Cerebellar cortex (tissue), 1 donor: Measurements from ENCODE around the gene ARSB.
"Not testable (repeated sequence)": the region's sequence is repeated elsewhere in the genome, so short reads cannot be mapped to it uniquely, and the experiment has no call there.

Source experiments
- DNase-seq: peaks from one replicate; pipeline ENCODE4 v3.0.0-alpha.2; 2015; ENCODE audit warnings: low spot score

ARSB gene

DNA sequence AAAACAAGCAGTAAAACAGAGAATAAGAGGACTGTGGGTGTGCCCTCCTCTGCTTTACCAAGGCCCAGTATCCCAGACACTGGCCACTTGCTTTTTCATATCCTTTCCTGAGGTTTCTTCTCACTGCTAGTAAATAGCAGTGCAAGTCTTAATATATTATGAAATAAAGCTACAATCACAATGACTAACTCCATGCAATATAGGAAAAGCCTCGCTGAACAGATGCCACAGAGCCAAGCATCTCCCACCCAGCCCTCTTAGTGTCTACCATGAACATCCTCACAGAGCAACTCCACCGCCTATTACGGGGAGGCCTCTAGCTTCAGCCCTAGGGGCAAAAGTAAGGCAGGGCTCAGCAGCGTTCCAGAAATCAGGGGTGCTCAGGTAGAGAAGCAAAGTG, 205.8 kb downstream of the ARSB start:
- no peak for DNase-seq

DNA sequence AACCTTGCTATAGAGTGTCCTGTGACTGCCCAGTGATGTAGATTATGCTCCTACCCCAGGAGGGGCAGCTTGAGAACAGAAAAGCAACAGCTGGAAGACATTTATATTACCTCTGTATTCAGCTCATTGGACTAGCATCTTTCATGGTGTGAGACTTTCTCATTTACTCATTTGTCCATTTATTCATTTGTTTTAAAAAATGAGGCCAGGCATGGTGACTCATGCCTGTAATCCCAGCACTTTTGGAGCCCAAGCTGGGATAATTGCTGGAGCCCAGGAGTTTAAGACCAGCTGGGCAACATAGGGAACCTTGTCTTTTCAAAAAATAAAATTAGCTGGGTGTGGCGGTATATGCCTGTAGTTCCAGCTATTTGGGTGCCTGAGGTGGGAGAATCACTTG, 206.6 kb downstream of the ARSB start:
- no peak for DNase-seq

DNA sequence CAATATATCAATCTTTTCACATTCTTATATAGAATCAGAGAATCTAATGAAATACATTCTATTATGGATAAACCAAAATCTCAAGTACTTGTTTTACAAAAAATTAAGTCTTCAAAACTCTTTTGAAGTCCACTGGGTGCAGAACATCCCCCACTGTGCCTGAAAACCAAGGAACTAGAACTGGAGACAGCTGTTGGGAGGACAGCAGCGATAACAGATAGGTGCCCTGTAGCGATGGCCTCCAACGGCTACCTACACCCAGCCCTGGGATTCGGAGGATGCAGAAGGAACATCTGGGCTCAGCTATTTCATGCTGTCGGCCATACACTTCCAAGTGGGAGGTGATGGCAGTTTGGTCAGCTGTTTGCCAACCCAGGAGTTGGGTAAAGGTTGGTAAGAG, 207.2 kb downstream of the ARSB start:
- no peak for DNase-seq

DNA sequence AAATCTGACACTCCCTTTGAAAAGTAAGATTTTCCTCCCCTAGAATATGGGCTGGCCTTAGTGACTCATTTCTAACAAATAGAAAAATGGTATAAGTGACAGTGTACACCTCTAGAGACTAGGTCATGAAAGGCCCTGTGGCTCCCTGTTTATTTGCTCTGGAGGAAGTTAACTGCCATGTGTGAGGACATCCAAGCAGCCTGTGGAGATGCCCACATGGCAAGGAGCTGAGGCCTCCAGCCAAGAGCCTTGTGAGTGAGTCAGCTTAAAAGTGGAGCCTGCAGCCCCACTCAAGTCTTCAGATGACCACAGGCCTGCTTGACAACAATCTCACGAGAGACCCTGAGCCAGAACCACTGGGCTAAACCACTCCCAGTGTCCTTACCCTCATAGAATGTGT, 208.5 kb downstream of the ARSB start:
- DNase-seq = no peak

DNA sequence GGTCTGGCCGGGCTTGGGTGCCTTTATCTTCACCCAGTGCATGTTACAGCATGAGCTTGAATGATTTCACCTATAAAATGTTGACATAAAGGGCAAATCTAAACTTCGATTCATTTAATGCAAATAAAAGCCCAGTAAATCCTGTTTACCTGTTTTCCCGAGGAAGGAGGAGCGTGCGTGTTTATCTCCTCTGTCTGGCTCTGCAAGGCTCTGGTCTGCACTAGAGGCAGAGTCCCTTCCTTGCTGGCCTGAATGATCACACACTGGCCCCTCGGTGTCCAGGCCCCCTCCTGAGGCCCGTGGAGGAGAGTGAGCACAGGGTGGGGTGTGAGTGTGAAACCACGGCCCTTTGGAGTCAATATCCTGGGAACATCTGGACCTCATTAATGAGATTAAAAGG, 211.5 kb downstream of the ARSB start:
- no peak for DNase-seq

DNA sequence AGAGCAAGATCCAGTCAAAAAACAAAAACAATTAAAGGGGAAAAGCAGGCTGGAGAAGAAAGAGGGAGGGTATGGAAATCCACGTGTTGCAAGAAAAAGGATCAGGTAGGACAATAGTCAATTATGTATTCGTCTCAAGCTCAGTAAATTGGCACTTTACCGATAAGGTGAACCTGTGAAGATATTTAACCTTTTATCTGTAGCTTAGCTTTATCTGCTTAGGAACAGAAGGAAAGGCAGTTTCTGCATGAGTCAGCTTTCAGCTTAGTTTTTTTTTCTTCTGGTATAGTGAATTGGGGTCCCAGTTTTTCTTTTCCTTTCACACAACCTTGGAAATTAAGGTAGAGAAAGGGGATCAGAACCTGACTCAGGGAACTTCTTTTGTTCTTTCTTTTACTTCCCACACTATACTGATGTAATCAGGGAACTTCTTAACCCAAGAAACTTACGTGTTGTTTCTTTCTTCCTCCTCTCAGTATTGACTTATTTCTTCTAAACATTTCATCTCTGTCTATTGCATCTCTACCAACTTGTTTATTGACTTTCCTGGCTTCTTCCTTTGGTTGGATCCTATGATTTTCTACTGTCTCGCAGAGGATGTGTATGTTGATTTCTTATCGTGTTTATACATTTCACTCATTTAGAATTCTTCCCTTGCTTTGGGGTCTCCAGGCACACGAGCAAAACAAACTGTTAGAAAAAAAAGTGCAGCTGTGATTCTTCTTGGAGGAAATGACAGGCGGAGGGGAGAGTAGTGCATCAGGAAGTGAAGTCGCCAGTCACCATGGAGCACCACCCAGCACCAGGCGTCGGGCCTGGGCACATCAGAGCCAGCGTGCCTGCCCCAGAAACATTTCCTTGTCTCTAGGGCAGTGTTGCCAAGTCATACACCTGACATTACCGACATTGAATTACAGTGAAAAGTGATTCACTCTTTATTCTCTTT, 213.6 kb downstream of the ARSB start:
- no peak for DNase-seq

DNA sequence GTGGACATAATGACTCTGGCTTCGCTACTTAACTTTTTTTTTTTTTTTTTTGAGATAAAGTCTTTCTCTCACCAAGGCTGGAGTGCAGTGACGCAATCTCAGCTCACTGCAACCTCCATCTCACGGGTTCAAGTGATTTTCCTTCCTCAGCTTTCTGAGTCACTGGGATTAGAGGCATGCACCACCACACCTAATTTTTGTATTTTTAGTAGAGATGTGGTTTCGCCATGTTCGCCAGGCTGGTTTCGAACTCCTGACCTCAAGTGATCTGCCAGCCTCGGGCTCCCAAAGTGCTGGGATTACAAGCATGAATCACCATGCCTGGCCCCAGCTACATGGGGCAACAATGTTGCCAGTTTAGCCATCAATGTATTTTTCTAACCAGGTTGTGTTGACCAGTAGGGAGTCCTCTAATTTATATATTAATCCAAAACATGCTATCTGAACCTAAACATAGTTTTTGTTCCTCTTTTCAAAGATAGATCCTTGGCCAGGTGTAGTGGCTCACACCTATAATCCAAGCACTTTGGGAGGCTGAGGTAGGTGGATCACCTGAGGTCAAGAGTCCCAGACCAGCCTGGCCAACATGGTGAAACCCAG, 216.2 kb downstream of the ARSB start:
- no peak for DNase-seq

DNA sequence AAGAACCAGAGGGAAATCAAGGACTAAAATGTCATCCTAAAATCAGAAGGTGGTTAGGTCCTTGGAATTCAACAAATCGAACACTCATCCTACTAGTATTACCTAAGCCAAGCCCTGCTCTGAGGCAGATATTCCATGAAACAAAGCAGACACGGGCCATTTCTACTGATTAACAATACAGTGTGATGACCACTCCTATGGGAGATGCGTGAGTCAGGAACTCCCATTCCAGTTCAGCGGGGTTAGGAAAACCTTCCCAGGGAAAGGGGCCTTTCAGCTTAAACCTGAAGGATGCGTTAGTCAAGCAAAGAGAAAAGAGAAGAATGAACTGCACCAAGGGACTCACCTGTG, 218.7 kb downstream of the ARSB start:
- DNase-seq = no peak

DNA sequence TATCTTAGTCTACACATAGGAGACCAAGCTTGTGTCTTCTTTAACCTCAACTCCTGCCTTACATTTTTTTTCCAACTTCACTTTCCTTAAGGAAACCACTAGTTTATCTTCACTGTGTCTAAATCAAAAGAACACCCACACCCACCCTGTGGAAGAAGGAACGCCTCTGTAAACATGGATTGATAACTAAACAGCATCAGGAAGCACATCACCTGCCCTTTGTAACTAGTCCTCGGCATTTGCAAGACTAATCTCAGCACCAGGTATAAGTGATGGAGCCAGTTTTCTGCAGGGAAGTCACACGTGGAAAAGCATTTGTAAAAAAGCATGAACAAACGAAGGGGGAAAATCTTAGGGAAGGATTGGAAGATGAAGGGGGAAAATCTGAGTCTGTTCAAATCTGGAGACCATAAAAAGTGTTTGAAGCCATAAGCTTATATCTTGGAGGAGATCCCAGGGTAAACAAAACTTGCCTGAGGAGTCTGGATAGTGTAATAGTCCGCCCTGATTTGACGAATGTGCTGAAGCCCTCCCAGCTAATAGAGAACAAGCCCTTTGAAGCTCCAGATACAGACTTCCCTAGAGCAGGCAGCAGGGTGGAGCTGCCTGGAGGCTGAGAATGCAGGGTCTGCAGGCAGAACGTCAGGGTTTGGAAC, 219.2 kb downstream of the ARSB start:
- DNase-seq = no peak

DNA sequence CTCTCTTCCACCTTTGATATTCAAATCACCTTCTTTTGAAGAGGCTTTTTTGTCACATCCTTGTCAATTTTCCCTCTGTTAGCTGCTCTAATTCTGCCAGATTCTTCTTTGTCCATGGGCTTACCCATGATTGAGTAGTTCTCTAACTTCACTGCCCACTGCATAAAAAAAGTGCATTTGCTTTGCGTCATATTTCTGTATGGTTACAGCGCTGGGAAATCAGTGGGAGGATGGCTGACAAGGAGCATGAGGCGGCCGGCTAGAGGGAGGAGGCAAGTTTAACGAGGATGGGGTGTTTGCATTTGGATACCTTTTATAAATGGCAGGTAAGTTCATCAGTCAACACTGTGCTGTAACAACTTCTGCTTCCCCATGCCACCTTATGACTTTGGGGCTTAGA, 220.0 kb downstream of the ARSB start:
- DNase-seq = no peak

DNA sequence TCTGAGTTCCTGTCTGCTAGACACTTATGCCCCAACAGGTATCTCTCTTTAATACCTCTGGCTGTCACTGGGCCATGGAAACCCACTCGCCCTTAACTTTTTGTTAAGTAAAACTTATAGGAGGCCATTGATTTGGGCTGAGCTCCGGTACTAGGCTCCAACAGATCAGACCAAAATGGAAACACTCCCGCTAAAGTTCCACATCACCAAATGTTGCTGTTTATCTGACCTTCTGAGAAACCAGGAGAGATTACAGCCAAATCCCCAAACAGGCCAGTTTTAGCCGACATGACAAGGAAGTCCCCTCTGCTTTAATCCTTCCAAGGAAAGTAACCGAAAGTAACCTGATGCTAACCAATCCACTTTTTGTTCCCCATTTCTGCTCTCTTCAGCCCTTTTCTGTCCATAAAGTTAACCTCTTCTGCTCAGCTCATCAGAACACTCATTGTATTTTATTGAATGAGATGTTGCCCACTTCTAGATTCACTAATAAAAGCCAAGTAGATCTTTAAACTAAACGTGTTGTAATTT, 221.4 kb downstream of the ARSB start:
- no peak for DNase-seq

DNA sequence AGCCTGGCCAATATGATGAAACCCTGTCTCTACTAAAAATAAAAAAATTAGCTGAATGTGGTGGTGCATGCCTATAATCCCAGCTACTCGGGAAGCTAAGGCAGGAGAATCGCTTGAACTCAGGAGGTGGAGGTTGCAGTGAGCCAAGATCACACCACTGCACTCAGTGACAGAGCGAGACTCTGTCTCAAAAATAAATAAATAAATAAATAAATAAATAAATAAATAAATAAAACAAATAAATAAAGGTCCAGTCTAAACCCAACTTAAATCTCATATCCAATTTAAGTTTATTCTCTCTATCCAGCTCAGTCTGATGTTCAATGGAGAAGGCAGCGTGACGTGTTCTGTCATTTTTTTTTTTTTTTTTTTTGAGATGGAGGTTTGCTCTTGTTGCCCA, 222.4 kb downstream of the ARSB start:
- DNase-seq = not testable (repeated sequence)

DNA sequence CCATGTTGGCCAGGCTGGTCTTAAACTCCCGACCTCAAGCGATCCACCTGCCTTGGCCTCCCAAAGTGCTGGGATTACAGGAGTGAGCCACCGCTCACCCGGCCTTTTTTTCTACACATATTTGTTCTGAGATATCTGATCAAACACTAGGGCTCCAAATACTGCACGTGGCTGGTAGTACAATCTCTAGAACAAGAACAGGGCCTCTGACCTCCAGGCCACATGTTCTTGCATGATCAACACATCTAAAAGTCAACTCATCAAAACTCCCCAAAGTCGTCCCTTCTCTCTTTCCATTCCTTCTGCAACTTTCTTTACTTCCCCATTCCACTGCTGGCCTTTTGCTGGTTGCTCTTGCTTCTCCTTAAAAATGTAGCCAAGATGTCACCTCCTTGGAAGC, 223.3 kb downstream of the ARSB start:
- DNase-seq = no peak

DNA sequence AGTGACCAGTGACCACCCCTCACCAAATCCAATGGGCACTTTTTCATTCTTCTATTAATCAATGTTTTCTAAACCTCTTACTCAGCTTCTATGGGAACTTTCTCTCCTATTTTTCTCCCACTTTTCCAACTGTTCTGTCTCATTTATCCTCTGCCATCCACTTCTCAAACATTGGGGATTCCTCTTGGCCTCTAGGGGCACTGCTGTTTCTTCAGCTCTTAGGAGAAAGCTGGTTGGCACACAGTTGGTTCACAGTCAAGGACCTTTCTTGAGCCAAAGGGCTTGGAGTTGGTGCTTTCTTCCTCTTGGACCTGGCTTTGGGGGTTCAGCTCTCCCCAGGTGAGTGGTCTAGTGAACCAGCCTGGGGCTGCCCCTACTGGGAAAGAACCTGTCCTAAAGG, 224.3 kb downstream of the ARSB start:
- DNase-seq = no peak

DNA sequence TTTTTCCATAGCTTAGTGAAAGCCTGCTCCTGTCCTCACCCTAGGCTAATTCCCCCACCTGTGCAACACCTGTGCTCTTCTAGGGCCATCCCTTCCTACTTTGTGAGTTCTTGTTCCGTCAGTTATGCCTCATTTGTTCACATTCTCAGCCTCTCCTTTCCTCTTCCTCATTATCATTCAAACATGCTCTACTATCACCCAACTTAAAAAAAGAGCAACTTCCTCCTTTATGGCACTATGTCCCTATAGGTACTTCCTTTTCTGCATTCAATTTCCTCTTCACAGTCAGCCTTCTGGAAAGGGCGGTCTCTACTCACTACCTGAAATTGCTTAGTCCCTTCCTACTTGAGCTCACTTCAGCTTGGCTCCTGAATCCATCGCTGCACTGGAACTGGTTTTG, 224.7 kb downstream of the ARSB start:
- no peak for DNase-seq

DNA sequence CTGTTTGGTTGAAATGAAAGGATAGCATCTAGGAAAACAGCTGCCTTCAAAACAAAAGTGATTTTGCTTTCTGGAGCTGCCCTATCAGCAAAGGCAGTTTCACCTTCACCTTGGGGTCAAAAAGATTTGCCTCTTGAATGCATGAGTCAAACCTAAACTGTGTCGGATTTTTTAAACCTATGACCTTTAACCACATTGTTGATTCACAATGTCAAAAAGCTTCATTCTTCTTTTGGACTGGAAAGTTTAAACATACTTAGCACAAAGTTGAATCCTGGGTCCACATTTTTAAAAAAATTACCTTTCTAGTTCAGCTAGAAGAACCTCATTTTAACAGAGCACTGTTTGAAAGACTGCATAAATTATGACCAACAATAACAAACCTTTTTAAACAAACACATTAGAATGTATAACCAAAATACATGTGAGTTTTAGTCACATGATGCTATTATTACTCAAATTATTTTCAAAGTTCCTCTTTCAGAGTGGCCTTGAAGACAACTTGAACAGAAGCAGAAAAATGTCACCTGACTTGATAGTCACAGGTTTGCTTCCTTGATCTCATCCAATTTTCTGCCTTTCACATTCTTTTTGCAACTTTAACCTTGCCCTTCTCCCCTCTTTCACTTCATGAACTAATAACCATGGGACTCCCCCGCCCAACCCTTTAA, 226.8 kb downstream of the ARSB start:
- no peak for DNase-seq

DNA sequence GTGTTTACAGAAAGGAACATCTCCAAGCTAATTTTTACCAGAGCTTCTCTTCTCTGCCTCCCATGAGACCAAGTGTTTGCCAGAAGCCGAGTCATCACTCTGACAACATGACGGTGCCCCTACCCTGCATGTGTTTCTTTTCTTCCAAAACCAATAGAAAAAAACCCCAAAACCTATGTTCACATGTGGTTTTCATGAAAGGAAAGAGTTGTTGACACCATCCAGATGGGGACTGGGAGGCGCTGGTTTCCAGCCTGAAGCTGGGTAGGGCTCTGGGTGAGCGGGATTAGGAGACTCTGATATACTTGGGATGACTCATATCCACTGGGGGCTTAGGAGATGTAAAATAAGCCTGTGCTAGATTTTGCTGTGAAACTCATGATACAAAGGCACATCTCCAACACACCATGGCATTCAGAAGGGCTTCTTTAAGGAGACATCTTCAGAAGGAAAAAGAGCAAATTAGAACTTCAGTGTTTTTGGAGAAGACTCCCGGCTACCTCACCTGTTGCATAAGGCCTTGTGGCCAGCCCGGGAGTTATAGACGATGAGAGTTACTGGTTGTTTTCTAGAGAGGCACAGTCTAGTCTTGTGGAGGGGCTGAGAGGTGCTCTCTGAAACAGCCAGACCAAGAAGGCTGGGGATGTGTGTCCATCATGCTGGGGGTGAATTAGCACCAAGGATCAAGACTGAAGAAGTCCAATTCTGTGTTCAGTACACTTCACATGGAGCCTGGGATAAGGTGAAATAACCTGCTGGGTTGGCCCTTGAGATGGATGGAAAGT, 227.6 kb downstream of the ARSB start:
- DNase-seq = no peak

DNA sequence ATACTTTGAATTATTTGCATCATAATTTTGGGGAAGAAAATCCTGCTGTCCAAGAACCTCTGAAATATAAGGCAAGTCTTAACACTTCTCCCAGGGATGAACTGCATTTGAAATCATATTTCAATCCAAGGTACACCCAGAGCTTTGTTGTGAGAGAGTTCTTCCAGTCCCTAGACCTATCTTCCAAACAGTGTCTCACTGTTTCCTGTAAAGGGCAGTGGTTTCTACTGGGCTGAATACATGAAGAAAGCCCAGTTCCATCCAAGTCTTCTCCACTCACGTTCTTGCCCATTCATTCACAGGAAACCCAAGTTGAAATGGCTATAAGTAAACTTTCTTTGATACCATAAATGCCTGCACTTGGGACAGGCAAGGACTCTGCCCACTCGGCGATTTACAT, 228.3 kb downstream of the ARSB start:
- DNase-seq = no peak

DNA sequence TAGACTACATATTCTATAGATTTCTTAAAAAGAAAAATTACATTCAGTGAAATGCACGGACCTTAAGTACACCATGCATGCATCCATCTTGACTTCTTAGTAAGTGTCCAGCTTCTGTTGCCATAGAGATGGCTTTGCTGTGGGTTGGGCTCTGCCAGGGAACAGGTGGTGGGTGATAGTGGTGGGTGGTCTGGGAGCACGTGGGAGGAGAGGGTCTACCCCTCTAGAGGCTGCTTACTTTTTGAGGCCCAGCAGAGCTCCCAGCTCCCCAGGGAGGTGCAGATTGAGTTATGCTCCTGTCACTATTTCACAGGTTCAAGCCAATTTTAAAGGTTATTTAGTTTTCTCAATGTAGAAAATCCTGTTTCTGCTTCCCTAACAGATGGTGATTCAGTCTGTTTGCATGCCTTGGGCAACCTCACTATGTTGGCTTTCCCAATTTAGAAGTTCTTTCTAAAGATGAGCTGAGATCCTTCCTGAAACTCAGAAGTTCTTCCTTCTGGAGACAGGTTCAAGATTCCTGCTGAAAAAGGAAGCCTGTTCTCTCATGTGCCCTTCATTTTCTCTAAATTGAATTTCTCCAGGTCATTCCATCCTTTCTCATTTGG, 229.2 kb downstream of the ARSB start:
- DNase-seq = peak; percentile 41

DNA sequence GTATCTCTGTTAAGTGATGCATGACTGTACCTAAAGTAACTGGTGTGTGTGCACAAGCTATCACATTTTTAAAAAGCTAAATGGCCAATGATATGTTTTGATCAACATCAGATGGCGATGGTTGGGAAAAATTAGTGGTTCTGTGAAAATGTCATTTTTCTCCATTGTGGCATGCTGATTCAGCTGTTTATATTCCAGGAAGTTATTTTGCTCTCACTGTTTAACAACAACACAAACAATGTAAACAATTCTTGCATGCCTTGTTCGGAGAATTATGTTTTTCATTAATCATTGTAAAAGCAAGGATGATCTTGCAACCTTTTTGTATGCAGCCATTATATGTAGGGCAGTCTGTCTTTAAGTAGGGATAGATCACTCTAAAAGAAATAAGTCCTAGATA, 230.5 kb downstream of the ARSB start:
- no peak for DNase-seq

DNA sequence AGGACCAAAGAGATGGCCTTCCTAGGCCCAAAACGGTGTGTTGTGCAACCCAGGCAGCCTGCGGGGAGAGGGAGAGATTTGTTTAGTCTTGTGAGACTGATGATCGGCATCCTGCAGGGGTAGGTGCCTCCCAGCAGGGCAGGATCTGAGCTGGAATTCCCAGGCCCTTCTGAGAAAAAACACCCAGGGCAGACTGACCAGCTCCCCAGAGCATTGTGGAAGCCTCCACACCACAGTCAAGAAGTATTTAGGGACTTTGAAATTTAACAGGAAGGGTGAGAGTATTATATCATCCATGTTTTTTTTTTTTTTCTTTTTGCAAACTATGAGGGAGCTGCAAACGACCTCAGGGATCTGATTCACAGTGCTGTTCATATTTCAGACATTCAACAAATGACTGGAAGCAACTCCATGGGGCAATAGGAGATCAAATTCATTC, 232.0 kb downstream of the ARSB start:
- DNase-seq = no peak
